Stimulated activated CD8-positive, alpha-beta memory T cell treated with anti-CD3 and anti-CD28 coated beads, Interleukin-2, amount 100 ng/mL, for 1 hour (primary cell): Measurements from ENCODE around the gene NPAS1.

Source experiments
- DNase-seq, 2 donors: peaks; one replicate each; pipeline ENCODE4 v3.0.0-alpha.2; 2020; ENCODE audit warnings: low read depth in 2 of 2

NPAS1 gene

GRCh38 chr19:47081095-47081494 lies 61.5 kb downstream of the NPAS1 start:
- no peak for DNase-seq

GRCh38 chr19:47082493-47082892 lies 62.9 kb downstream of the NPAS1 start:
- no peak for DNase-seq

- no peak for DNase-seq
These were observed 65.3 kb downstream of the NPAS1 start for GRCh38 chr19:47084879-47085439.

GRCh38 chr19:47086280-47086679 lies 66.6 kb downstream of the NPAS1 start:
- DNase-seq: no peak

GRCh38 chr19:47089767-47090350 lies 70.2 kb downstream of the NPAS1 start:
- no peak for DNase-seq

- no peak for DNase-seq
These were observed 73.6 kb downstream of the NPAS1 start for GRCh38 chr19:47093254-47093653.

- no peak for DNase-seq
These were observed 74.2 kb downstream of the NPAS1 start for GRCh38 chr19:47093841-47094240.

- DNase-seq: no peak
These were observed 75.2 kb downstream of the NPAS1 start for GRCh38 chr19:47094557-47095475.
